DMS114 treated with DMSO at 0.1 percent for 48 hours (cell line): Measurements from ENCODE around the gene ZNF17.

ENCODE experiments used
- DNase-seq: peaks from one replicate; lab custom pipeline; 2025; ENCODE audit not compliant: unreplicated experiment; lab: John Stamatoyannopoulos, UW

ZNF17 gene

DNA sequence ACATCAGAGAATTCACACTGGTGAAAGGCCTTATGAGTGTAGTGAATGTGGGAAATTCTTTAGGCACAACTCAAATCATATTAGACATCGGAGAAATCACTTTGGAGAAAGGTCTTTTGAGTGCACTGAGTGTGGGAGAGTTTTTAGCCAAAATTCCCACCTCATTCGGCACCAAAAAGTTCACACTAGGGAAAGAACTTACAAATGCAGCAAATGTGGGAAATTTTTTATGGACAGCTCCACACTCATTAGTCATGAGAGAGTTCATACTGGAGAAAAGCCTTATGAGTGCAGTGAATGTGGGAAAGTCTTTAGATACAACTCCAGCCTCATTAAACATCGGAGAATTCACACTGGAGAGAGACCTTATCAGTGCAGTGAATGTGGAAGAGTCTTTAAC, 10.1 kb downstream of the ZNF17 start:
- no peak for DNase-seq

DNA sequence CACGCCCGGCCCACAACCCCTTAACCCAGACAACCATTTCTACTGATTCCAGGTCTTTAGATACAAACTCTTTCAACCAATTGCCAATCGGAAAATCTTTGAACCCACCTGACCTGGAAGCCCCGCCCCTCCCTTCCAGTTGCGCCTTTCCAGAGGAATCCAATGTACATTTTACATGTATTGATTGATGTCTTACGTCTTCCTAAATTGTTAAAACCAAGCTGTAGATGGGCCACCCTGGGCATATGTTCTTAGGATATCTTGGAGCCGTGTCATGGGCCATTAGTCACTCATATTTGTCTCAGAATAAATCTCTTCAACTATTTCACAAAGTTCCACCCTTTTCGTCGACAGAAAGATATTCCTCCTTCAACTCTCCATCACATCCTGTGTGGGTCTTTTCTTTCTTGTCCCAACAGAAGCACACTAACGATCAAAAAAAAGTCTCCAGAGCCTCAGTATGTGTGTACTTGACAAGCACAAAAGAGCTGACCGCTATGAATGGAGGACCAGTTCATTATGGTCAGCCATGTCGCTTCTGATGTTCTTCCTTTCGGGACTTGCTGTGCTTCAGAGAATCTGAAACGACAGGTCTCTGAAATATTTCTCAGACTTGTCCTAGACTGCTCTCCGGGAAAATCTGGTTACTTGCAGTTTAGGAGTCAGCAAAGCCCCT, 23.6 kb downstream of the ZNF17 start:
- no peak for DNase-seq

DNA sequence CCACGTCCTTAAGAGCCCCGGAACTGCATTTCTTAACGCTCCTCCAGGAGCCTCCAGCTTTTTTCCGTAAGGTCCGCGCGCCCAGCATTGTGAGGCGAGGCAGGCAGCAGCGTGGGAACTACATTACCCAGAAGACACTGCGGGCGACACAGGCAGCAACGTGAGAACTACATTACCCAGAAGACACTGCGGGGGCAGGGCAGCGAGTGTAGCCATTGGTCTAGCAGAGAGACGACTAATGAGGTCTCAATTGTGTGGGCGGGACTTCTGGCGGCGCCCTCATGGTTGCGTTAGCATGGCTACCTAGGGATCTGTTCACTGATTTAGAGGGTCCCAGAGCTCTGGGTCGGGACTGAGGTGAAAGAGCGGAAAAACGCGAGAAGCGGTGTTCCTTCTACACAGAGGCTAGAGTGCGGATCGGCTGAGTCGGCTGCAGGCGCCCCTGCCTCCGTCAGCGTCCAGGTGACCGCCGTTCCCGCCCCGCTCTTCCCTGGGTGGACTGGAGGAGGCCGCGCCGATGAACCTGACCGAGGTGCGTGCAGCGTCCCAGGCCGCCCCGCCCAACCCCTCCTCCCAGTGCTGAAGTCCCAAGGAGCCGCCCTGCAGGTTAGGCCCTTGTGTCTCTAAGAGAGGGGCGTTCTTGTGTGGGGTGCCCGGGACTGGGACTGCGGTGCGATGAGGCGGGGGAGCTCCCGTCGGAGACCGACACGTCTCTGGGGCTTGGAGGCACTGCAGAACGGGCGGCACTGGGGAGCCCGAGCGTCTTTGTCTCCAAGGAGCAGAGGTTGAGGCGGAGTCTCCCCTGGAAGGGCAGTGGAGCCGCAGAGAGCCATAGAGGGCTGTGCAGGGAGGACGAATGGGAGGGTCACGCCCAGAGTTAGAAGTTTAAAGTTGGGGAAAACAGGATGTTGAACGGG, 24.4 kb downstream of the ZNF17 start, which contains the start of gene ZNF749:
ZNF749 (plus strand) TSS at position 264 of the 917 bp plus-strand sequence; CDS start at position 518, 254 bp downstream.
- peak; percentile 99 for DNase-seq

DNA sequence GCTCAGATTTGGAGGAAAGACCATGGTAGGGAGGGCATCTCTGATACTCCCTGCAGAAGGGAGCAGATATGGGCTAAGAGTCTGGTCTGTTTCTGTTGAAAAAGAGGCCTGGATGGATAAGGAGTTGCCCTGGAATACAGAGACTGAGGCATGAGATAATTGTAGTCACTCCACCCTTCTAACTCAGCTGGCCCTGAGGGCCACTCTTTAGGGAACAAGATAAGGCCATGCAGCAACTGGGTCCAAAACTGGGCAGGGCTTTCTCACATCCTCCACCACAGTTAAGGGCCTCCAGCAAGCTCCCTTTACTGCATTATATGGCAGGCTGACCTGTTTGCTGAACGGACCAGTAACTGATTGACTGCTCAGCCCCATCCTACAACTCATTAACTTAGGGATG, 25.5 kb downstream of the ZNF17 start:
- no peak for DNase-seq

DNA sequence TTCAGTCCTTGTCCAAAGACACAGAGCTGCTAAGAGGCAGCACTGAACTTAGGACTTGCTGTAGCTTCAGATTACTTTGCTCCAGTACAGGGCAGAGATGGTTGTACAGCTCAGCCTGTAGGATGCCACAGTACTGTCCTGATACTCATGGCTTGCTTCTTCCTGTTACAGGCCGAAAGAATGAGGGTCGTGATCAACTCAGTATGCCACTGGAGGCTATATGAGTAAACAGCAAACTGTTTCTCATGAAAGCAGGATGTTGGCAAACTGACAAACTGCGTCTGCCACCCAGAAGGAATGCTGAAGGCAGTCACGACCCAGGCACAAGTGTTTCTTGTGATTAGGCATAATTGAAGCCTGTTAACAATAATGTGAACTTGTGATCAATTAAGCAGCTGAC, 27.0 kb downstream of the ZNF17 start:
- no peak for DNase-seq

DNA sequence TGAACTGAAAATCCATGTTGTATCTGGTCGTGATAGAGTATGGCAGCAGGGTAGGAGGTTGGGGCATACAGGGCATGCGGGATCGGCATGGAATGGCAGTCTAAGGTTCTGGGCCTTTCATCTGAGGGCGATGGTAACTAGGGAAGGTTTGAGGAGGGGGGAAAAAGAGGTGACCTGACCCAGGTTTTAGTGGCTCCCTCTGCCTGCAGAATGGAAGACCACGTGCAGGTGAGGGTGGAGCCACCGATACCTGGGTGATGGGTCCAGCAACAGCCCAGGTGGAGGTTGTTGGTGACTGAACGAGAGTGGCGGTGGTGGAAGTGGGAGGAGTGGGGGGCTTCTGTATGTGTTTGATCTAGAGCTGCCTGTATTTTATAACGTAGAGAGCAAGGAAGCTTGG, 28.0 kb downstream of the ZNF17 start:
- no peak for DNase-seq

DNA sequence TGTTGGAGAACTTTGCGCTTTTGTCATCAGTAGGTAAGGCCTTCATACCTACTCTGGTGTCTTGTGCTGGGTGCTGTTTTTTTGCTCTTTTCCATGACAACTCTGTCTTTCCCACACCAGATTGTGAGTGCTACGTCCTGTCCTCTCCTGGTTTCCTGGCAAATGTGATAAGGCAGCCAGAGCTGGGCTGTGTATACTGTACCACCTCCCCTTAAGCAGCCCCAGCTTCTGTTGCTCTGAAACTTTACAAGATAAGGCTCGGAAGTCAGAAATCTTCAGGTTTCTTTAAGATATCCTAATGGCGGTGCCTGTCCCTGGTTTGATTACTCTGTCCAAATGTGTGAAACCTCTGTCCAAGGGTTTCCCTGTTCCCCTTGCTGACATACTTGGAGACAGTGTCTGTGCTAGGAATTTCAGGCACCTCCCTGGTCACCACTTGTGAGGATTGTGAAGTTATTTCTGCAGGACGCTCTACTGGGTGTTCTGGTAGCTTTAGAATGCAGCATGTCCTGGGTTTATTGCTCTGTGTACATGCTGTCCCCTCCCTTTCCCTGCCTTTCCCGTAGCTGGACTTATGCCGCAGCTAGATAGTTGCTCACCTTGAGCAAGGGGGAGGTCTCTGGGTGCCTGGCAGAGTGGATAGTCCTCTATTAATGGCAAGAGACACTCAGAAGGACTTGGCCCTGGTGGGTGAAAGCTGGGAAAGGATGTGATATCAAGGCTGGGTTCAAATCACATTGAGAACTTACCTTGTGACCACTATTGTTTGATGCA, 31.2 kb downstream of the ZNF17 start:
- no peak for DNase-seq

DNA sequence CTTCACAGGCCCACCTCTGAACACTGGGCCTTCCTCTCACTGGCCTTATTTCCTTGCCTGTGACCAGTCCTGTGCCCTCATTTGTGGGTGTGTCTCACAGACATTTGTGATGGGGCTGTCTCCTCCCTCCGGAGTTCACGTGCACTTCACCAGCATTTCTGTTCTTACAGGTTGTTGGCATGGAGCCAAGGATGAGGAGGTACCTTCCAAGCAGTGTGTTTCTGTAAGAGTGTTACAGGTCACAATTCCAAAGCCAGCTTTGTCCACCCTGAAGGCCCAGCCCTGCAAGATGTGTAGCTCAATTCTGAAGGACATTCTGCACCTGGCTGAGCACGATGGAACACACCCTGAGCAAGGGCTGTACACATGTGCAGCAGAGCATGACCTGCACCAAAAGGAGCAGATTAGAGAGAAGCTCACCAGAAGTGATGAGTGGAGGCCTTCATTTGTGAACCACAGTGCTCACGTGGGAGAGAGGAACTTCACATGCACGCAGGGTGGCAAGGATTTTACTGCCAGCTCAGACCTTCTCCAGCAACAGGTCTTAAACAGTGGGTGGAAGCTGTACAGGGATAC, 32.2 kb downstream of the ZNF17 start:
- no peak for DNase-seq

DNA sequence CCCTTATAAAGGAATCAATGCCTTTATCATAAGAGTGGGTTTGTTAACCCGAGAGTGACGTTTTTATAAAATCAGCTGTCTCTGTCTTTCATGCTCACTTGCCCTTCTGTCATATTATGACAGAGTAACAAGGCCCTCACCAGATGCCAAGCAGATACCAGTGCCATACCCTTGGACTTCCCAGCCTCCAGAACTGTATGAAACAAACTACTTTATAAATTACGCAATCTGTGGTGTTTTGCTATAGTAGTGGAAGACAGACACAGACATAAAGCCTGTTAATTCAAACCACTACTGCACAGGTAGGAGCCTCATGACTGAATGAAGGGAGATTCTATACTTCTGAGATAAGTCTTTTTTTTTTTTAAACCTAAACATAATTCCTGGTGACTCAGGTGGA, 41.3 kb downstream of the ZNF17 start:
- DNase-seq, result no peak

DNA sequence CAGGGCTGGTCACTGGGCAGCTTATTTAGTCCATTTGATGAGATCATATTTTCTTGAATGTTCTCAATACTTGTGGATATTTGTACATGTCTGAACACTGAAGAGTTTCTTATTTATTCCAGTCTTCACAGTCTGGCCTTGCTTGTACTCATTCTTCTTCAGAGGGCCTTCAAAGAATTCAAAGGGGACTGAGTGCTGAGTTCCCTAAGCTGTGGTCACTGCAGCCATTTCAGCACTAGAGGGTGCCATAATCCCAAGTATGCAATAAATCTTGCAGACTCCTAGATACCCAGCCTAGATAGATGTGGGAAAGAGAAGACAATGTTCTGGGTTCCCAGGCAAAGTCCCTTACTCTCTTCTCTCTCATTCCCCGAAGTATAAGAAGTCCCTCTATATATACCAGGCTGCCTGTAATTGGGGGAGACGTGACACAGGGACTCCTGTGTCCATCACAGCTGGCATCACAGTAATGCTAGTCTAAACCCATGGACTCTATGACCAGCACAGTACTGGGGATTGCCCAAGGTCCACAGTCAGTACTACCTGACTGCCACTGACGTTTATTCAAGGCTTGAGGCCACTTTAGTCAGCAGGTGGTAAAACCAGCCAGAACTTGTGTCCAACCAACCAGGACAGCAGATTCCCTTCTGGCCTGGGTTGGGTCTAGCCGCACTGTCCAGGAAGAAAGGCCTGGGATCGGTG, 54.9 kb downstream of the ZNF17 start:
- peak; percentile 24 for DNase-seq

DNA sequence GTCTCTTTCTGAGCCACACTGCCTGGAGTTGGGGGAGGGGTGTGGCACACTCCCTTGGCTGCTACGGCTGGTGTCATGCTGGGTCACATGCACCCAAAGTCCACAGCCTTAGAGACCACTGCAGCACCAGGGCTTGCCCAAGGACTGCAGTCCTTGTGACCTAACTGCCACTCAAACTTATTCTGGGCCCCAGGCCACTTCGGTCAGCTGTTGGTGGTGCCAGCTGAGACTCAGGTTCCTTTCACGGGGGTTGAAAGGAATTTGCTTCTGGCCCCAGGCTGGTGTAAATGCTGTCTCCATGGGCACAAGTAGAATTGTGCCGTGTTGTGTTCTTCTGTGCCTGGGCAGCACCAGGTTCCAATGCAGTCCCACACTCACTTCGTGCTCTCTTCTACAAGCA, 55.5 kb downstream of the ZNF17 start:
- no peak for DNase-seq
